HFF-Myc (cell line): ENCODE data around the gene SPOCD1.

Source experiments
- DNase-seq: peaks from one replicate; pipeline ENCODE4 v3.0.0-alpha.2; 2011; ENCODE audit warnings: low read depth; ENCODE audit errors: extremely low read depth
- H3K4me3 ChIP-seq: replicated peaks from 2 replicates; pipeline ENCODE4 v1.5.1; 2011; ENCODE audit warnings: low read depth, mild to moderate bottlenecking, control low read depth, low read length
- CTCF ChIP-seq: IDR thresholded peaks from 2 replicates; pipeline ENCODE4 v1.5.1; 2012; ENCODE audit warnings: mild to moderate bottlenecking, low read depth, low read length, control low read depth; ENCODE audit errors: missing control alignments

SPOCD1 gene

DNA sequence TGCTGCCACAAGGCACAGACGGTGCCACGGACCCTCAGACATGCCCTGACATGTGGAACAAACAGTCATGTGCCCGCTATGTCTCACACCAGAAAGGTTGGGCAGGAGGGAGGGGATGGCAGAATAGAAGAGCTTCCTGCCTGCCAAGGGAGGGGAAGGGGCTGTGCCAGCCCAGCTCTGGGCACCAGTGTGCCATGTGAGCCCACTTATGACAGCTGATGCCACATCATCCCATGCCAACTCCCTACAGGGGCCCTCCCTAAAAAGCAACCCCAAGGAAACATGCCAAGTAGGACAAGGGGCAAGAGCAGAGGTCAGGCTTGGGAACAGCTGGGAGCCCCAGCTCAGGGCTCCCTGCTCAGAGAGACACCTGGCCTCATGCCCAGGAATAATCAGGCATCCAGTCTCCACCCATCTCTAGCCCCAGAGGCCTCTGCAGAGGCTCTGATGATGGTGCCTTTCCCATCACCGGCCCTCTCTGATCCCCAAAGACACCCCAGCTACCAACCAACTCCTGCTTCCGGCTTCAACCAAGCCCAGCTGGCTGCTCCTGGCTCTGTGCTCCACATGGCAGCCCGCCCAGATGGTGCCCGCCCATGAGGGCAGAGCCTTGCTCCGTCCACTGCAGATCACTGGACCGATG lies 62.0 kb downstream of the SPOCD1 start:
- no peak for DNase-seq
- no peak overlapping the region for H3K4me3 ChIP-seq
- TF ChIP-seq CTCF, result no peak

DNA sequence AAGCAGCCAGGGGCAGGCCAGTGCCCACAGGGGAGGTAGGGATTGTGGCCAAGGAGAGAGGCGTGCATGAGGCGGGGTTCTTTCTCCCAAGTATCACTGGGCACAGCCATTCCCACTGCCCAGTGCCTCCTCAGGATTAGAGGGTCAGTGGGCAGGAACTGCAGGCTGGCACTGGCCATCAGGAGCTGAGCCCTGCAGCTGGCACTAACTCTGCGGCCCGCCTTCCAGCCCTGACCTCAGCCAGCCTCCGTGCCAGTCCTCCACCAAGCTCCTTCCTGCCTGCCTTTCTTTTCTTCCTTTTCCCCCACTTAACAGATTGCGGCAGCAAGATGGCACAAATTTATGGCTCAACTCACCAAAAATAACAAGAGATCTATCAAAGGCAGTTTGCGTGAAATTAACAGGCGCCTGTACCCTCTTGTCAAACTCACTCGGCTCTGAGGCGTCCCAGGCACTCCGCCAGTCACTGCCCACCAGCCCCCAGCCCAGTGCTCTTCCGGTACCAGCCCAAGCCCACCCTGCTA lies 62.8 kb downstream of the SPOCD1 start:
- no peak overlapping the region for H3K4me3 ChIP-seq
- no peak for DNase-seq
- TF ChIP-seq CTCF, result no peak

- no peak overlapping the region for H3K4me3 ChIP-seq
- TF ChIP-seq CTCF, result no peak
- DNase-seq, result no peak
These were observed 63.6 kb downstream of the SPOCD1 start for GRCh38 chr1:31752258-31752657.

GRCh38 chr1:31751822-31752241 lies 64.0 kb downstream of the SPOCD1 start:
- H3K4me3 ChIP-seq, result no peak overlapping the region
- no peak for DNase-seq
- TF ChIP-seq CTCF, result no peak

DNA sequence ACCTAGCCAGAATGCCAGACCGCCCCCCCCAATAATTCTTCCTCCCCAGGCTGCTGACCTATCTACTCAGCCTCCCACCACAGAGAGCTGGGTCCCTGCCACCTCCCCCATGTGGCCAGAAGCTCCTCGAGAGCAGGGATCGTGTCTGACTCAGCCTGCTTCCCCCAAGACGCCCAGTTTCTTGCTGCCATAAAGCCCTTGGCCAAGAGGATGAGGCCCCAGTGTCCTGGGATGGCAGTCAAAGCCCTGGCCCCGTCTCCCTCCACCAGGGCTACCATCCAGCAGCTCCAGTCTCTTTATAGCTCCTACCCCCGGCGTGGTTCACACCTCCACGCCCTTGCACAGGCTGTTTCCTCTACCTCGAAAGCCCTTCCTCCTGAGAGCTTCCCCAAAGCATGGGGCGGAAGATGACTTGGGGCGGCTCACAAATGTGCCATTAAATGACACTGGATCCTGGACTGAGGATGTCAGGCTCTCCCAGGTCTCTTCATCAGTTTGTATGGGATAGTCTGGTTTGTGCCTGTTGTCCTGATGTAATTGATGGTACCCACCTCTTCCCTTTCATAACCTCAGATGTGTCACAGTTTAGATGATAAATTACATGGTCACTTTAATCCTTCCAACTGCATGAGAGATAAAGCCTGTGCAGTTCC lies 64.8 kb downstream of the SPOCD1 start:
- DNase-seq, result no peak
- TF ChIP-seq CTCF, result no peak
- no peak overlapping the region for H3K4me3 ChIP-seq

DNA sequence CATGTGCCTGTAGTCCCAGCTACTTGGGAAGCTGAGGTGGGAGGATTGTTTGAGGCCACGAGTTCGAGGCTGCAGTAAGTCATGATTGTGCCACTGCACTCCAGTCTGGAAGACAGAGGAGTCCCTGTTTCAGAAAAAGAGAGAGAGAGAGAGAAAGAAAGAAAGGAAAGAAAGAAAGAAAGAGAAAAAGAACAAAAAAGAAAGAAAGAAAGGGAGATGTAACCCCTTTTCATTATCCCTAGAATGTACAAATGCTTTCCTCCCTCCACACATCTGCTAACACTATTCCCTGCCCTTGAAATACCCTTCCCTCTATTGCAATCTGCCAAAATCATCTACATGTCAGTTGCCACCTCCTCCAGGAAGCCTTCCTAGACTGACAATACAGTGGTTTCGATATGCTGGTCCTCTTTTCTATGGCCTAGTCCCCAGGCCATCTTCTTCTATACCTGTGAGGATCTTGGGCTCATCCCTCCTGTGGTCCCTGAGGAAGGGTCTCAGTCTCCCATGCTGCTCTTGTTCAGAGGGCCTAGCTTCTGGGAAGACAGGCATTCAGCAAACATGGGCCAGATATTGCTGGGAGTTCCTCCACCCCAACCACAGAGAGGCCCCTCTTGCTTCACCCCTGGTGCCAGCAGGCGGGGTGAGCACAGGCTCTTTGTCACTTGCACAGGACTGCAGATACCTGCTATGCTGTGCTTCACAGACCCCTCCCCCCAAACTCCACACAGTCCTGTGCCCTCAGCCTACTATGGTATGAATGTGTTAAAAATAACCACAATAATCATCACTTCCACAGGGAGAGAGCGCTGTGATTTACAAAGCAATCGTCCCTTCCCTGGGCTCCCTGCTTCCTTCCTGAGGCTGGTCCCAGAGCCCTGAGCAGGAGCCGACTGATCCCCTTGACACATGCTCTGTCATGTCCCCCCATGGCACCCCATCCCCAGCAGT lies 65.8 kb downstream of the SPOCD1 start:
- DNase-seq, result no peak
- no peak for TF ChIP-seq CTCF
- H3K4me3 ChIP-seq, result no peak overlapping the region
